GM12864 (cell line): ENCODE data around the gene HLA-DOB.
"Not testable (repeated sequence)": the region's sequence is repeated elsewhere in the genome, so short reads cannot be mapped to it uniquely, and the experiment has no call there.

Source experiments
- DNase-seq: peaks from one replicate; pipeline ENCODE4 v3.0.0-alpha.2; 2011; ENCODE audit warnings: low read depth
- H3K4me3 ChIP-seq: 2 replicates; pipeline ENCODE4 v1.5.1; 2011; ENCODE audit warnings: mild to moderate bottlenecking, low read depth, low read length, control low read depth
- CTCF ChIP-seq: IDR thresholded peaks from 2 replicates; pipeline ENCODE4 v1.5.1; 2011; ENCODE audit warnings: low read depth, mild to moderate bottlenecking, moderate library complexity, low read length, control low read depth, inconsistent platforms; ENCODE audit errors: missing control alignments

HLA-DOB gene

GRCh38 chr6:32815115-32815514 lies 1.7 kb downstream of the HLA-DOB start:
- TF ChIP-seq CTCF = no peak
- no peak for DNase-seq

GRCh38 chr6:32814145-32814544 lies 2.7 kb downstream of the HLA-DOB start:
- no peak overlapping the region for H3K4me3 ChIP-seq
- TF ChIP-seq CTCF = no peak
- DNase-seq = no peak

More at GRCh38 chr6:32815115-32815514, 1.7 kb downstream of the HLA-DOB start:
- H3K4me3 ChIP-seq = peak overlapping the region; percentile 64

GRCh38 chr6:32809171-32809570 lies 7.6 kb downstream of the HLA-DOB start:
- H3K4me3 ChIP-seq = no peak overlapping the region
- TF ChIP-seq CTCF = no peak
- DNase-seq = no peak

- DNase-seq = no peak
These were observed 9.7 kb downstream of the HLA-DOB start for GRCh38 chr6:32807020-32807580.

GRCh38 chr6:32805404-32805803 lies 11.4 kb downstream of the HLA-DOB start:
- H3K4me3 ChIP-seq, DNase-seq: not testable (repeated sequence)

More at GRCh38 chr6:32807020-32807580, 9.7 kb downstream of the HLA-DOB start:
- no peak overlapping the region for H3K4me3 ChIP-seq
- TF ChIP-seq CTCF = peak; percentile 20

- TF ChIP-seq CTCF = no peak
- DNase-seq = no peak
- no peak overlapping the region for H3K4me3 ChIP-seq
These were observed 13.4 kb downstream of the HLA-DOB start for GRCh38 chr6:32803416-32803815.

GRCh38 chr6:32799740-32800139 lies 17.1 kb downstream of the HLA-DOB start:
- no peak for TF ChIP-seq CTCF
- no peak for DNase-seq
- H3K4me3 ChIP-seq = no peak overlapping the region

GRCh38 chr6:32799168-32799567 lies 17.6 kb downstream of the HLA-DOB start:
- DNase-seq = no peak
- TF ChIP-seq CTCF = no peak
- H3K4me3 ChIP-seq = no peak overlapping the region
